Measurements from ENCODE around the gene CENPV.

Gene CENPV

GRCh38 chr17:16294560-16294959 lies 58.7 kb downstream of the CENPV start:
- H3K27me3 Mint-ChIP-seq (ENCODE audit: low read depth) = no peaks in the 10 kb centered on the region
- no peaks in the 10 kb centered on the region for H3K4me1 Mint-ChIP-seq
- no peaks in the 10 kb centered on the region for H3K9me3 Mint-ChIP-seq
- no peak for TF ChIP-seq CTCF (IDR thresholded peaks at IDR 0.05; ENCODE audit: unreplicated experiment in 3 of 3)
- no peak overlapping the region for H3K27ac Mint-ChIP-seq
- H3K4me3 Mint-ChIP-seq = no peak overlapping the region
- H3K36me3 Mint-ChIP-seq (ENCODE audit: low read depth) = peaks cover 16% of the 10 kb centered on the region

- H3K36me3 Mint-ChIP-seq (ENCODE audit: low read depth) = peaks cover 16% of the 10 kb centered on the region
- H3K27me3 Mint-ChIP-seq (ENCODE audit: low read depth) = no peaks in the 10 kb centered on the region
- H3K9me3 Mint-ChIP-seq = no peaks in the 10 kb centered on the region
- H3K4me3 Mint-ChIP-seq = no peak overlapping the region
- TF ChIP-seq CTCF (IDR thresholded peaks at IDR 0.05; ENCODE audit: unreplicated experiment in 3 of 3) = no peak
- H3K27ac Mint-ChIP-seq = no peak overlapping the region
- no peaks in the 10 kb centered on the region for H3K4me1 Mint-ChIP-seq
These were observed 59.3 kb downstream of the CENPV start for GRCh38 chr17:16293931-16294330.

Data from nephron (organoid).